GM18907 (cell line): ENCODE results near the gene POLR1G.

ENCODE experiments used
- ATAC-seq: cut with Tn5 transposase; IDR thresholded peaks from one replicate; pipeline ENCODE4 v1.9.1; 2021; ENCODE audit warnings: mild to moderate bottlenecking, moderate library complexity; ENCODE audit not compliant: unreplicated experiment

Gene POLR1G

DNA sequence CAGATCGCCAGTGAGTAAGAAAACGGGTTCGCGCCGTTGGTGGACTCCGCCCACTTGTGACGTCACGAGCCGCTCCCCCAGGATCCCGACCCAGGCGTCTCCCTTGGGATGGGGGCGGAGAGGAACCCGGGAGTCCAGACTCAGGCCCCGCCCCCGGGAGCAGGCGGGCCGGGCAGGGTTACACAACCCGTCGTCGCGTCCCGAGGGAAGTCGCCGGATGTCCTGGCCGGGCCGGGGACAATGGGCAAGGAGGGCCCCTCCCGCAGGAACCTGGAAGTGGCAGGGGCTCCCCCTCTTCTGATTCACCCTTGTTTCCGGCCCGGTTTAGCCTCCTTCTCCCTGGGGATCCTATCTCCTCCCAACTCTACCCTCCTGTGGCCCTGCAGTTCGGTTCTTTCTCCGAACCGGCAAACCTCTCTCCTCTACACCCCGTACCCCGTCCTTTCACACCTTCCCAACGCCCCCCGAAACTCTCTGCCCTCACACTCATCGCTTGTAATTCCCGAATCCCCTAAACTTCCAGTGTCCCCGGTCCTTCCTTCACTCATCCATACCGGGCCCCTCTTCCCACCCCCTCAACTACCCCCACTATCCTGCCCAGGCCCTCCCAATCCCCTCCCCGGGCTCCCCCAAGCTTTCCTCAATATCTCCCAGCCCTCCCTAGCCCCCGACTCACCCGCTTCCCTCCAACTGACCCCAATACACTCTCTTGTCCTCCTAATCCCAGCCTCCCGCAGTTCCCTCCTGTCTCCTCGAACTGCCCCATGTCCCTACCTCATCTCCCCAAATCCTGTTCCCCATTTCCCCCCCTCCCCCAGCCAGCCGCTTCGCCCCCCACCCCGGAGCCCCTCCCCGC is 37.2 kb downstream of the POLR1G start:
- no peak for ATAC-seq

GRCh38 chr19:45444318-45445041 is 38.0 kb downstream of the POLR1G start:
- peak; percentile 40 for ATAC-seq

DNA sequence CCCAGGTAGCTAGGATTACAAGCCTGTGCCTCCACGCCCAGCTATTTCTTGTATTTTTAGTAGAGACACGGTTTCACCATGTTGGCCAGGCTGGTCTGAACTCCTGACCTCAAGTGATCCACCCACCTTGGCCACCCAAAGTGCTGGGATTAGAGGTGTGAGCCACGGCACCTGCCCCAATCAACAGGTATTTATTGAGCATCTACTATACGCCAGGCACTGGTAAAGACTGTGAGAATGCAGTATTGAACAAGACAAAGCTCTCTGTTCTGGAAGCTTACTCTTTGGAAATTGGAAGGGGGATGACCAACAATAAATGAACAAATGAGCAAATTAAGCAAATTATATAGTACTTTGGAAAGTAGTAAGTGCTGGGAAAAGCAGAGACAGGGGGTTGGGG is 38.7 kb downstream of the POLR1G start:
- ATAC-seq, result no peak

DNA sequence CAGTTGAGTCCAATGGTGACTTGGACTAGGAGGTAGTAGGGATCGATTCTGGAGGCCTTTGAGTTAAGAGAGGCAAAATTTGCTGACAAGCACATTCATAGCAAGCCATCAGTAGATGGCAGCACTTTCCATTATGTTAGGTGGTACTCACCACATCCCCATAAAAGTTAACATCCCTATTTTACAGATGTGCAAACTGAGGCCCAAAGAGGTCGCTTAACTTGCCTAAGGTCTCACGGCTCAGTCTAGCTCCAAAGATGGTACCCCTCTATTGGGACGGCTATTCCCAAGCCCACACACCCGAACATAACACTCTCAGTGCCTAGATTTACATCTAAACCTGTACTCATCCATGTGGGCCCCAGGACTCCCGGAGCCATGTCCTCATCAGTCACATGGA is 39.9 kb downstream of the POLR1G start:
- ATAC-seq, result no peak

DNA sequence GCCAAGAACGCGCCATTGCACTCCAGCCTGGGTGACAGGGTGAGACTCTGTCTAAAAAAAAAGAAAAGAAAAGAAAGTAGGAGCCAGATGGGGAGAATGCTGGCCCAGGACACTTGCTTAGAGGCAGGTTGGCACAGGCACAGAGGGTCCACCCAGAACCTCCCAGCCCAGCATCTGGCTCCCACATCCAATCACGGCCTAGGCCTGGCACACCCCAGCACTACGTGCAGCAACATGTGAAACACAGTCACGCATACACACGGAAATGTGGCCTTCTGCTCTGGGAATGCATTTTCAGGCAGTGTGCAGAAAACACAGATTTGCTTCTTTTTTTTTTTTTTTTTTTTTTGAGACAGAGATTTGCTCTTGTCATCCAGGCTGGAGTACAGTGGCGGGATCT is 40.5 kb downstream of the POLR1G start:
- no peak for ATAC-seq

DNA sequence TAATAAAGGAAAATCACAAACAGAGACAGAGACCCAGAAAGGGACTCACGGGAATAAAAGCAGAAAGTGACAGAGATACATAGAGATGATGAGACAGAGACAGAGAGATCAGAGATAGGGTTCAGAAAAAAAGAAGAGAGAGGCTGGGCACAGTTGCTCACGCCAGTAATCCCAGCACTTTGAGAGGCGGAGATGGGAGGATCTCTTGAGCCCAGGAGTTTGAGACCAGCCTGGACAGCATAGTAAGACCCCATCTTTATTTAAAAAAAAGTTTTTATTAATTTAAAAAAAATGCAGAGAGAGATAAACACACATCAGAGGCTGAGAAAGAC is 41.9 kb downstream of the POLR1G start:
- ATAC-seq, result no peak

- no peak for ATAC-seq
Measured at GRCh38 chr19:45448887-45449299, 42.4 kb downstream of the POLR1G start.

DNA sequence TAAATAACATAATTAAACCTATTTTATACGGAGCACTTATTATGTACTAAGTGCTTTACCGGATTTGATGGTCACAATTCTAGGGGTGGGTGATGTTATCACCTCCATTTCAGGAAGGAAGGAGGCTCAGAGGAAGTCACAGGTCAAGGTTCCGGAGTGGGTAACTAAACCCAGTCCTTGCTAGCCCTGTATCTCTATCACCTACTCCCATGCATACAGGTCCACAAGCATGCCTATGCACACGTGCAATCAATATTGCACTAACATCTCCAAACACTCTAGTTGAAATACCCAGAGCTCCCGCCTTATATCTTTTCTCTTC is 43.5 kb downstream of the POLR1G start:
- ATAC-seq, result no peak

DNA sequence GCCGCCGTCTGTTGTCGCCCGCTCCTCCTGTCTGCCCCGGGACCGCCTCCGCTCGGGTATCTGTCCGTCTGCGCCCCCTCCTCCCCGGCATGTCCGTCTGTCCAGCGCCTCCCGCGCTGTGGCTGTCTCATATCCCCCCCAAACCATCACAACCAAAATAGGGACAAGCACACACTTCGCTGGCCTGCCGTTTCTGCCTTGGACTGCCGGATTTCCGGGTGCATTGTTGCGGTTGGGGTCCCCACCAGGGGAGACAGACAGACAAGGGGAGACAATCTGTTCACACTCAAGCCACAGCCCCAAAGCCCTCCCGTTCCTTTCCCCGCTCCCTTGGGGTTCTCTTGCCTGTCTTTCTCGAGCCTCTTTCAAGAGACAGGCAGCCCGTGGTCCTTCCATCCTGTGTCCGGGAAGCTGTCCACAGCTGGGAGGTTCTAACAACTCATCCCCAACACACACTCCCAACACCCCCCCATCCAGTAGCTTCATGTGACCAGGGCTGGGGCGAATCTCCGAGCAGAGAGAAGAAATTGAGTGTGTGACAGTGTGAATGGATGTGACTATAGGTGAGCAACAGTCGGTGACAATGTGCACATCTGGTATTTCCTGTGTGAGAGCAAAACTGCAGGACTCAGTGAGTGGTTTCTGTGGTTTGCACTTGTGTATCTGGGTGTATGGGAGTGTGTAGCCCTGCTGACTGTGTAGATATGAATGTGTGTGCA is 44.8 kb downstream of the POLR1G start:
- peak; percentile 18 for ATAC-seq

DNA sequence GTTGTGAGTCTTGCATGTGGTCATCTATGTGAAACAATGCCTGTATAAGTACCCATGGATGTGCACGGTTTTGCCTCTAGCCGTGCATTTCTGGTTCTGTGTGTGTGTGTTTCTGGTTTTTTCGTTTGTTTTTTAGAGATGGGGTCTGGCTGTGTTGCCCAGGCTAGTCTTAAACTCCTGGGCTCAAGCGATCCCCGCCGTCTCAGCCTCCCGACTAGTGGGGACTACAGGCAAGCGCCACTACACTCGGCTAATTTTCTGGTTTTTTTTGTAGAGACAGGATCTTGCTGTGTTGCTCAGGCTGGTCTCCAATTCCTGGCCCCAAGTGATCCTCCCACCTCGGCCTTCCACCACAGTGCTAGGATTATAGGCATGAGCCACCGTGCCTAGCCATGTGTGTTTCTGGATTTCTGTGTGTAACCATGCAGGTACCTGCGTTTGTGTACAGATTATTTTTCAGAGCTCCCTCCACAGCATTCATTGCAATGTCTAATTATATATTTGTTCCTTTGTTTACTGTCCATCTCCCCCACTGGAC is 45.5 kb downstream of the POLR1G start:
- no peak for ATAC-seq

DNA sequence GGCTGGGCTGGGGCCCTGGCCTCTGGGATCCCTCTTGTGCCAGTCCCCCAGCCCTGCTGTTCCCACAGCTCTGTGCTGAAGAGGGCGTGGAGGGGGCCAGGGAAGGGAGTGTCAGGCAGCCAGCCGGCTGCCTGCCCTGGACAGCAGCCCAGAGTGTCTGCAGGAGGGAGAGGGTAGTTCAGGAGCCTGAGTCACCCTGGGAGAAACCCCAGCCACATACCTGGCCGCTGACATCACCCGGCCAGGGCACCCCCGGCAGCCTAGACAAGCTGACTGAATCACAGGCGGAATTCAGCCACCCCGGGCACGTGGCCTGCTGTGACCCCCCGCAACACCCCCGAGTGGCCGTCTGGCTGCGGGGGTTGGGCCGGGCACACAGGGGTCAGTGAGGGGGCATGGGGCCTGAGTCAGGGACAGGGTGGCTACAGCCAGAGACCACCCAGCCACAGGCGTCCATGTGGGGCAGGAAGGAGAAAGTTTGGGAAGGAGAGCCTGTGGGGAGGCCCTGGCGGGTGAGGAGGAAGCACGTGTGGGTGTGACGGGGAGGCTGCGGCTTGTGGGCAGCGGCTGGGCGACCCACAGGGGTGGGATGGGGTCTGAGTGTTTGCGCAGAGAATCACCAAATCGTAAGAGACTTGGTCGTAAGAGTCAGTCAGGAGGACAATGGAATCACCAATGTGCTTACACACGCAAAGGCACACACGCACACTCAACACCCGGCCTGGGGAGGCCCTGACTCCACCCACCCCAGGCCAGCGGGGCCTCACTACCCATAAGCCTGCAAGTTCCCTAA is 49.5 kb downstream of the POLR1G start:
- ATAC-seq, result no peak

GRCh38 chr19:45456500-45456815 is 50.0 kb downstream of the POLR1G start:
- no peak for ATAC-seq

GRCh38 chr19:45457776-45458175 is 51.3 kb downstream of the POLR1G start:
- no peak for ATAC-seq
